Inflammatory macrophage (primary cell): ENCODE results near the gene MGAT5.
A peak's percentile ranks its signal among the peaks of the same experiment; 100 is the strongest.

Source experiments
- DNase-seq, 2 donors: peaks; one replicate each; pipeline ENCODE4 v3.0.0-alpha.2; 2020 to 2022

MGAT5 gene

GRCh38 chr2:134279417-134279816 is 25.5 kb downstream of the MGAT5 start:
- DNase-seq = no peak

GRCh38 chr2:134280231-134280630 is 26.4 kb downstream of the MGAT5 start:
- no peak for DNase-seq

- no peak for DNase-seq
These were observed 26.9 kb downstream of the MGAT5 start for GRCh38 chr2:134280726-134281125.

- DNase-seq = no peak
These were observed 28.0 kb downstream of the MGAT5 start for GRCh38 chr2:134281815-134282419.

GRCh38 chr2:134282629-134283400 is 28.9 kb downstream of the MGAT5 start:
- peak in 1 of 2 donors; percentile 14 for DNase-seq

GRCh38 chr2:134283661-134284060 is 29.8 kb downstream of the MGAT5 start:
- DNase-seq = no peak

- DNase-seq = no peak
These were observed 30.3 kb downstream of the MGAT5 start for GRCh38 chr2:134284119-134284670.

- DNase-seq = no peak
These were observed 33.5 kb downstream of the MGAT5 start for GRCh38 chr2:134287323-134287722.

- no peak for DNase-seq
These were observed 34.9 kb downstream of the MGAT5 start for GRCh38 chr2:134288814-134289213.

GRCh38 chr2:134289225-134289624 is 35.4 kb downstream of the MGAT5 start:
- DNase-seq = no peak

- no peak for DNase-seq
These were observed 36.5 kb downstream of the MGAT5 start for GRCh38 chr2:134290358-134290757.

GRCh38 chr2:134292514-134292913 is 38.6 kb downstream of the MGAT5 start:
- no peak for DNase-seq

- no peak for DNase-seq
These were observed 40.1 kb downstream of the MGAT5 start for GRCh38 chr2:134293719-134294537.

- DNase-seq = peak; percentile 12 to 63
These were observed 40.7 kb downstream of the MGAT5 start for GRCh38 chr2:134294598-134294997.

- no peak for DNase-seq
These were observed 41.6 kb downstream of the MGAT5 start for GRCh38 chr2:134295441-134295840.

GRCh38 chr2:134296301-134296700 is 42.4 kb downstream of the MGAT5 start:
- DNase-seq = no peak

GRCh38 chr2:134299334-134299733 is 45.5 kb downstream of the MGAT5 start:
- no peak for DNase-seq

GRCh38 chr2:134300585-134300984 is 46.7 kb downstream of the MGAT5 start:
- DNase-seq = no peak

GRCh38 chr2:134301099-134301927 is 47.4 kb downstream of the MGAT5 start:
- no peak for DNase-seq

GRCh38 chr2:134301928-134302260 is 48.0 kb downstream of the MGAT5 start:
- DNase-seq = no peak

- no peak for DNase-seq
These were observed 50.7 kb downstream of the MGAT5 start for GRCh38 chr2:134304394-134305108.

GRCh38 chr2:134305109-134305491 is 51.2 kb downstream of the MGAT5 start:
- DNase-seq = no peak
